ENCODE results near the gene NUCKS1.
"Not testable (repeated sequence)": the region's sequence is repeated elsewhere in the genome, so short reads cannot be mapped to it uniquely, and the experiment has no call there.

The NUCKS1 gene

DNA sequence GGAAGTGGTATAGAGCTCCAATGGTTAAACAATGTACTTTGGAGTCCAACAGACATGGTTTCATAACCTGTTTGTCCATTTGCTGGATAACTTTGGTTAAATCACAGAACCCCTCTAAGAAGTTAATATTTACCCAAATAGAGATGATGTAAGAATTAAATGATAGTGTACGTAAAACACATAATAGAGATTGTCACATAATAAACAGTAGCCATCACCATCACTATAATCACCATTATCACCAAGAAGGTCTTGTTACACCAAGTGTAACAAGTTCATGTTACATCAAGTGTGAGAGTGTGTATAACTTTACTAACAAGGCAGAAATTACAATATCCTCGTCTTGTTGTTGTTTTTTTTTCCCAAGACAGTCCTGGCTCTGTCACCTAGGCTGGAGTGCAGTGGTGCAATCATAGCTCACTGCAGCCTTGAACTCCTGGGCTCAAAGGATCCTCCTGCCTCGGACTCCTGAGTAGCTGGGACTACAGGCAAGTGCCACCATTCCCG lies 23.3 kb downstream of the NUCKS1 start:
- no peak for DNase-seq

DNA sequence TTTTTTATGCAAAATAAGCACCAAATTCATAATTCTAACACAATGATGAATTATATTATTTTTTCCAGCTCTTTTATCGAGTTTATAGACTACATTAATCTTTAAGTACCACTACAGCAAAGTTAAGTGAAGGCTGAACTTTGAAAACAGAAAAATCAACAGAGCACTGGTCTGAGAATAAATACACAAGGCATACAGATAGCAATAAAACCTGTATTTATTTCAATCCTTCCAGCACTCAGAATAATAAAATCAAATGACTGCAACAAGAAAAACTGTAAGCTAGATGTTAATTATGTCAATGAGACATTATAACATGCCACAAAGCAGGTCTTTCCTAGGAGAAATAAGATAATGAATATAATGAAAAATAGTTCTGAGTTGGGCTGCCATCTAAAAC lies 24.5 kb downstream of the NUCKS1 start:
- no peak for DNase-seq

DNA sequence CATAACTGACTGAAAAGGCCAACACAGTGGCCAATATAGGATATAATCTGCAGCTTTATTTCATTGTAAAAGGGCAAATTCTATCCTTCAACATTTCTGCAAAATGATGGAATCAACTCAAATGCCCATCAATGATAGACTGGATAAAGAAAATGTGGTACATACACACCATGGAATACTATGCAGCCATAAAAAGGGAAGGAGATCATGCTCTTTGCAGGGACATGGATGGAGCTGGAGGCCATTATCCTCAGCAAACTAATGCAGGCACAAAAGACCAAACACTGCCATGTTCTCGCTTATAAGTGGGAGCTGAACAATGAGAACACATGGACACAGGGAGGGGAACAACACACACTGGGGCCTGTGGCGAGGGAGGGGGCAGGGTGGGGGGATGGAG lies 29.2 kb downstream of the NUCKS1 start:
- DNase-seq = not testable (repeated sequence)

DNA sequence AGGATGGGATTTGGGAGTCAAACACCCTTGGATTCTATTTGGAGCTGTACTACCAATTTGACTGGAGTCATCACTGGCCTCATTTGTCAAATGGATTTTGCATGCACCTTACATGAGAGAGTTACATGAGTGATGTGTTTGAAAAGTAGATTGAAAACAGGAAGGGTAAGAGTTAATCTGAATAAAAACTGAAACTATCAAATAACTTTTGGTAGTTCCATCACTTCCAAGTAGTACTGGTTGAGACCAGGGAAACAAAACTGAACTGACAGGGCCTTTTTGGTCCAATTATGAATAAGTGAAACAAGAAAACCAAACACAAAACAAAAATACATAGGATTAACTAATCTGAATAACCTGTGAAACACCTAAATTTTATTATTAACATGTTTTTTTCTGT lies 30.2 kb downstream of the NUCKS1 start:
- no peak for DNase-seq

DNA sequence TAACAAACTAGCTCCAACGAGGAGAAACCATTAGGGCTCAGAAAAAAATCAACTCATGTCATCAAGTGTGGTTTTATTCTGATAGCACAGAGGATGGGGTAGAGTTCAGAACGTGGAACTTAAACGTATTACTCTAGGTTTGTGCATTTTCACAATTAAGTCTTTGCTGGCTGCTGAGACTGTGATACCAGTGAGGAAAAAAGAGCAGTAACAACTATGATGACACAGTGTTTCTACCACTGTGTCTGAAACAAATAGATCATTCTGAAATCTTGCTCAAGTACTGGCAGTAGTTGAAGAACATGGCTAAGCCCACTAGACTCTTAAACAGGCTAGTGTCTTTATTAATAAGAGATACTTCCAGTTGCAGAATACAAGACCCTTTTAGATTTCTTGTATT lies 31.0 kb downstream of the NUCKS1 start:
- DNase-seq = no peak

DNA sequence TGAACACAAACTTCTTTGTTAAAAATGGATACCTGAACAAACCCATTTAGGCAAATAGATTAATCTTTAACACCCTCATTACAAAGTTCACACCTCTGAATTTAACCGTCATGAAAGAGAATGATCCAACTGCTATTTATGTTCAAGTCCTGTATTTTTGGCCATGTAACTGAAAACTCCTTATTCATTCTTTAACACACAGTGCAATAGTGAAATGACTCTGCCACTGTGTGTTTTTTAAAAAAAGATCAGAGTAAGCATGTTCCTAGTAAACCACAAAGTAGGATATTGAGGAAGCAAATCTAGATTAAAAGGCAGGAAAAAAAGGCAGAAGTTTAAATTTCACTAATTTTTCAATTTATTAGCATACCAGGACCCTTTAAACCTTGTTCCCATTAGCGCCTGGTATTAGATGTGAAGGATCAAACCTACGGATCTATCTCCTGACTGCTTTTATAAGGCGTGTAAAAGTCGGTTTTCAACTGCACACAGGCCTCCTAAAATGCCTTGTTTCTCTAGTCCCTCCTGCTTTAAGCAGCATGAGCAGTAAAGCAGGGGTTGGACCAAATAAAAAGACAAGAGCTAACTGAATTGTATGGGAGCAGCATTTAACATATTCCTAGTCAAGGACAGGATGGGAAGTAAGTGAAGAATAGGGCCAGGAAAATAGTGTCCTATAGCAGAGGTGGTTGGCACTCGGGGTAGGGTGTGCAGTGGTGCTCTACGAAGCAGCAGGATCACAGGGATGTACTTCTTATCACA lies 33.4 kb downstream of the NUCKS1 start:
- DNase-seq = no peak

DNA sequence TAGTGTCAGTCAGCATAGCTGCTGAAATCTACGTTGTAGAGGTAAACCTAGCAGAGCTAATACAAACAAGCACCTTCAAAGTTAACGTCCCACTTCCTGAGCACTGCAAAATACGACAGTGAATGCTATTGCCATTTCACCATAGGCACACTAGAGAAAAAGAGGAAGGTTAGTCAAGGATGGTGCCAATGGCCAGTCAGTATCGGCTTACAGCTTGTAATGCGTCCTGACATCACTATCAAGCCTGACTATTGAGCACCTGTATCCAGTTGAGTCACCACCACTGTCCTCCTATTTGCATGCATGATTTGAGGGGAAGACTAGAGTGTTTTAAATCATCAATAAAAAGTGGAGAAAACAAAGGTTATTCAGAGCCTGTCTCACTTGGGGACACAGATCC lies 34.4 kb downstream of the NUCKS1 start:
- no peak for DNase-seq

DNA sequence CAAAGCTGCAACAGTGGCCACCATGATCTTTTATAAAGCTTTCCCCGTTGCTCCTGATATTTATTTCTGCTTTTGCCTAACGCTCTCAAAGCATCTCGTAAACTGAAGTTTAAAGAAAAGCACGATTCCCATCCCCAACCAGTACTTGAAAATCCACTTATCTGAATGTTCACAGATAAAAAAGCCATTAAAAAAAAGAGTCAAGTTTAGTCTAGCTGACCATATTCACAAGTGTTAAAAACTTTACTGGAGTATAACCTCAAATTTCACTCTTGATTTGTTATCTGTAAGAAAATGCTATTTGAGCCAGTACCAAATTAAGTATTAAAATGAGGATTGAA lies 35.1 kb downstream of the NUCKS1 start:
- DNase-seq = no peak

DNA sequence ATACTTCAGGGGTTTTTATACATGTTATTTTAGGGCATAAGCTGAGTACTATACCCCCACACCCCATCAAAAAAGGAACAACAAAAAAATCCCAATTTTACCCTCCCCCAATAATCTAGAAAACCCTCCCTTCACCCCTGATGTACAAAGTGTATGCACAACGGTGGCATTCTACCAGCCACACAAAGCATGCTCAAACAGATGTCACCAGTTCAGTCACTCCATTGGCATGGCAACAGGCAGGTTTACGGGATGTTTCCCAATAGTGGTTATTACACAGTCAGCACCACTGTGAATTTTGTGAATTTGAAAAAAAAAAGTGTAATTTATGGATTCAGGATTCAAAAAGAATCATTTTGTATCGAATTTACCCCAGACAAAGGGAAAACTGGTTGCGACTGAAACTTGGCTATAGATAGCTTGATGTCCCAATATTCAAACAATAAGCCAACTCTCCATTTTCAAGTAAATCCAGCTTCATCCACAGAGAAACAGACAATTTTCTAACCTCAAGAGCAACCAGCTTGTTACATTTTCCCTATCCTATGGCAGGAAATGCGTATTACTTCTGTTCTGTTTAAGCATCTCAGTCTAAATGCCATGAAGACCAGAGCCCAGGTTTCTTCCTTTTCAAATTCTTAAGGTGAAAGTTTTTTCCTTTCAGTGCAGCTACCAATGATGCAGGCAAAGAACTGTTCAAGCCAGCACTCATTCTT lies 35.6 kb downstream of the NUCKS1 start:
- no peak for DNase-seq

DNA sequence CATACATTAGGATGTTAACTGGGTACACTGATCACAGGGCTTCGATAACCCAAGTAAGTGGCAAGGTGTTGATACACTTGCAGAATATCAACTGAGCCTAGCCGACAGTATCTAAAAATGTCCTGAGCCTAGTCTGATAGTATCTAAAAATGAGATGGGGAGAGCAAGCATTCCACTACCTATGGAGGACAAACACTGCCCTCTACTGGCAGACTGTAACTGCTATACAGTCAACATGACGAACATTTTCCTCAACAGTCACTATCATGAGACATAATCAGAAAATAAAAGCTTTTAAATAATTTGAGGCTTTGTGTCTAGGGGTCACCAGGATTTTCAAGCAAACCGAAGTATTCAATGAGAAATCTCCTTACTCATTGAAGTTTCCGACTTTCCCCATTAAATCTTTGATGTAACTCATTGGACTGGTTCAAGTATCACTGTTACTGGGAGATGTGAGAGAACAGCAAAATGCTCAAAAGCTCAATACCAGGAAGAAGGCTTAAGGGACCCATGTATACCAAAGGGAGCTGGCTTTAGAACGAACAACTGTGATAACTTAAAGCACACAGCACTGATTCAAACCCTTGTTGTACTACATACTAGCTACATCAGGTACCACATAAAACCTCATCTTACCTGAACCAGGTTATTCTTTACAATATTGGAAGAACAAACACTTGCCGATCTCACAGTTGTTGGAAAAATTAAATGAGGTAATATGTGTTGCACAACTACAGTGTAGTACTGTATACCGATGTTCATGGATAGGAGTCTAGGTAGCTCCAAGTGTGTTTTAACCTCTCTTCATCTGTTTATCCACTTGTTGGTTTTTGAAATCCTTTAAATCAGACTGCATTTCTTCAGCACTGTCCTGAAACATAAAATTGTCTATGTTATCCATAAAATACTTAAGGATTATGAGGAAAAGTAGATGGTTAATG lies 38.6 kb downstream of the NUCKS1 start:
- peak; percentile 5 for DNase-seq

DNA sequence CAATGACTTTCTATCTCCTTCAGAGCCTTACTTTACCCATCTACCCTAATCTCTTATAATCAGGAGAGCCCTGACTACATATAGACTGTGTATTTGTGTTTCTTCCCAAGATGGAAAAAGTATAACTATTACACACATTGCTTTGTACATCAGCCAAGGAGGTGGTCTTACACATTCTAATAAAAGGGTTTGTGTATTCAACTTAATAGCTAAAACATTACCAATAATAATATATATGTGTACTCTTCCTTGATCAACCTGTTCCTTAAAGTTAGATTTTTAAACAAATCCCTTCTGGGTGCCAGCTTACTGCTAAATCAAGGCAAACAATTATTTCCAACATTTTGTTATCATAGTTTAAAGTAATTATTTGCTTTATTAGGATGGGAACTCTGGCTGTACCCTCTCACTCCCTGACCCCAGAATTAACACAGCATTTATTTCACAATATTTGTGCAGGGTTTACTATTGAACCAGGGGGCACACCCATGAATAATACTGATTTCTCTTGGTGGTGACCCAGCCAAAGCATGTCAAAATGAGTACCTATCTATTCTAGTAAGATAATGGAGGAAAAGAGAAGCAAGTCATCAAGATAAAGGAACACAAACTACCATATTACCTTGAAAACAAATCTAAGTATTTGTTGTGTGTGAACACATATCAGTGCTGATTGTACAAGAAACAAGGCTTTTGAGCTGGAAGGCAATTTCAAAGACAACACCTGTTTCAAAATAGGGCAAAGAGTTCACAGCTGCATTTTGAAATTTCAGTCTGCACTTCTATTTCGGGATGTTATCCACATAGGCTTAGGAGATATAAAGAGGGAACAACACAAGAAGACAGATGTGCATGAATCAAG lies 39.5 kb downstream of the NUCKS1 start:
- DNase-seq = no peak

DNA sequence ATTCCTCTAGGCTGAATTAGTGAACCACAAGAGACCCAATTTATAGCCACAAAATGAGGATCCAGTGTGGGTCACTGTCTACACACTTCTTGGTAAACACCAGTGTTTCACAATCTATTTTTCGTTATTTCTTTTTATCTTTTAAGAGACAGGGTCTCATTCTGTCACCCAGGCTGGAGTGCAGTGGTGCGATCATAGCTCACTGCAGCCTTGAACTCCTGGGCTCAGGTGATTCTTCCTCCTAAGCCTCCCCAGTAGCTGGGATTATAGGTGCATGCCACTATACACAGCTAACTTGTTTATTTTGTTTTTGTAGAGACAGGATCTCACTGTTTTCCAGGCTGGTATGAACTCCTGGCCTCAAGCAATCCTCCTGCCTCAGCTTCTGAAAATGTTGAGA lies 40.3 kb downstream of the NUCKS1 start:
- DNase-seq = no peak

DNA sequence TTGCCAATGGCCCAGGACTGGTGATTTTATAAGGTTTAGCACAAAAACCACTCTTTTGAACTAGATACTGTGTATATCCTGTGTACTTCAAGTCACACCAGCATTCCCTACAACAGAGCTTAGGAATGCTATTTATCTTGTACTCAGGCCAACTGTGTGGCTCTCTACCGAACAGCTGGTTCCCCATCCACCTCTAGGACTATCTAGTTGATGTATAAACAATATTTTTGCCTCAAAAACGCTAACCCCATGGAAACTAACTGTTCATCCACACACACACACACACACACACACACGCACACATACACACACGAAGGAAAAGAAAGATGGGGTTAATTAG lies 41.0 kb downstream of the NUCKS1 start:
- no peak for DNase-seq

DNA sequence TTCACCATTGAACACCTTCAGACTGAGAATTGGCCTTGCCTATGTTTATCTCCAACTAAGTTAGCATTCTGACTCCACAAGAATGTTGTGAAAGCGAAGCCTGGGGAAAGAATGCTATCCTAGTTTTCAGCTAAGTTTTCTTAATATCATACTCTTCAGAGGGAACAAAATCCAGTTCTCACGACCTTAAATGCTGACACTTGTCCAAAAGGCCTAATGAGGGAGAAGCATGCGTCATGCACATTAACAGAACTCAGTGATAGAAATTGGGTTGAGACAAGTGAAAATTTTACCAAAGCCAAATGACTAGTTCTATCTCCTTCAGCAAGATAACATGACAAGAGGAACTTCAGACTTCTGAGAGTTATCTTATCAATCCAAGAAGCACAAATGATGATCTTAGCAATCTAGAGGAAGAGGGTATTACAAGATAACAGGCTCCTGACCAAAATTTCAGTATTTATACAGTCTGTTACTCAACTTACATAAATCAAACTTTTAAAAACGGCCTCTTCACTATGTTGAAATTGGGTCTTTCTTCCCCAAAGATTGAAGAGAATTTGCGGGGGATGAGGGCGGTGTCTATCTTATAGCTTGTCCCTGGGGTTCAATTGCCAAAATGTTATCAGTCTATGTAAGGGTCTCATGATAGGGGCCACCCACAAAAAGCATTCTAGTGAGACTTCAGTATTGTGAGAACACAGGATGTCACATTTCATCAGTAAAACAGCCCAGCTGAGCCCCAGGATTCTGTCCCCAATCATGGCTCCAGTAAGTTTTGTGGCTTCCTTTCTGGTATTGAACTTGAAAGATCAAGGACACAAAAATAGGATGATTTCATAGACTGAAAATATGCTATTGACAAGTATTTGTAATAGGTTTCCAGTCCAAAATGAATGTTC lies 43.1 kb downstream of the NUCKS1 start:
- no peak for DNase-seq

DNA sequence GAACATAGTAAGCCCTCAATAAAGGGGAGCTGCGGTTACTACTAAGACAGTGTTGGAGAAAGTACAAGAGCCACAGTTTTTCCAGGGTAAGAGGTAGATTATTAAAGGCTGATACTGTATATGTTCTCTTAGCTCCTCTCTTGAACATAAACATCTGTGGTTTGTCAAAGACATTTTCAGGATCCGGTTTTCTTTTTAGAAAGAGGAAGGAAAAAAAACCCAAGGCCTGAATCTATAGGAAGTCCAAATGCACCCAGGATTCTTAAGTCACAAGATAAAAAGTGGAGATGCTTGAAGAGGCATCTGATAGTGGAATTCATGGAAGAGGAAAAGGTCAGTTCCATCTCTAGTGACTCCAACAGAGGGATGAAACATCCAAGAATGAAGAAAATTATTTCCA lies 45.1 kb downstream of the NUCKS1 start:
- no peak for DNase-seq

DNA sequence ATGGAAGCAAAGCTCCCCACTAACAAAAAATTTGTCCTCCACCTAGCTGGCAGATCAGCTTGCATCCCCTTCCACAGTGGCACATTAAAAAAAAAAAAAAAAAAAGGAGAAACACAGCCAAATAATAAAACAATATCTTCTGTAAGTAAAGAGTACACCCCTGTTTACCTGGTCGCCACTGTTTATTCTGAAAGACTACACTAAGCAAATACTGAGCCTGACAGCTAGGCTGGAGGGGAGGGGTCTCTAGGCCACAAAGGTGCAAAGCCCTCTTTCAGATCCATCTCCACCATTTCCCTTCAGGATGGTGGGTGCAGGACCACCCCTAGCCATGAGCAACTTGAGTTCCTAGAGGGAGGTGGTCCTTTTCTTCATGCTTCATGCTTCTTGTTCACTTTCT lies 46.9 kb downstream of the NUCKS1 start:
- DNase-seq = peak; percentile 57

DNA sequence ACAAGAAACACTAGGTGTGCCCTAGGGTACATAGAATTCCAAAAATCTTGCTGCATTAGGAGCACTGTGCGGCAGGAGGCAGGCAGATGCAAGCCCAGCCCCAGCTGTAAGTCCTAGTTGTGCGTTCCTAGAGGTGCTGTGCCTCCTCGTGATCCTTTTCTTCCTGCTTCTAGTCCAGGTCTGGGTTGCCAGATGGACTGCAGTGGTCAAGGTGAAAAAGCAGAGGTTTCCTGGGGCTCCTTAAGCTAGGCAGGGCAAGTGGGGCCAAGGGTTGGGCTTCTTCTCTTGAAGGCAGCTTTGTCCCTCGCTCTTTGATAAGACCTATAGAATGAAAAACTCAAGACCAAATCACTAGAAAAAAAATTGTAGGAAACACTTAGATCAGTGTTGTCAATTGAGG lies 48.1 kb downstream of the NUCKS1 start:
- DNase-seq = no peak

DNA sequence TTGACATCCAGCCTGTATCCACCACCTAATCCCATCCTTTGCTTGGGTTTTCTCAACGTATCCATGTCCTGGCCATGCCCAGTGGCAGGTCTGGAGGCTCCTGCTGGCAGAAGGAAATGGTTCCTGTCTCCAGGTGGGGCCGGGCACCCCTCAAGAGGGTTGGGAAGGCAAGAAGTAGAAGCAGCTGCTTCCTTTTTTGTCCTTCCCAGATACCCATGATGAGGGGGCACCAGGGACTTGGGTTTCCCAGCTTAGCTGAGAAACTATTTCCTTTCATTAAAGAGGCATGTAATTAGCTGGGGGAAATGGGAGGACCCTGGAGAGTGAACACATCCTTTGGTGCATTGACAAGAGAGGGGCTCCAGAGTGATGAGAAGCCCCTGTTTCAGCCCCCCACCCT lies 48.6 kb downstream of the NUCKS1 start:
- DNase-seq = no peak

DNA sequence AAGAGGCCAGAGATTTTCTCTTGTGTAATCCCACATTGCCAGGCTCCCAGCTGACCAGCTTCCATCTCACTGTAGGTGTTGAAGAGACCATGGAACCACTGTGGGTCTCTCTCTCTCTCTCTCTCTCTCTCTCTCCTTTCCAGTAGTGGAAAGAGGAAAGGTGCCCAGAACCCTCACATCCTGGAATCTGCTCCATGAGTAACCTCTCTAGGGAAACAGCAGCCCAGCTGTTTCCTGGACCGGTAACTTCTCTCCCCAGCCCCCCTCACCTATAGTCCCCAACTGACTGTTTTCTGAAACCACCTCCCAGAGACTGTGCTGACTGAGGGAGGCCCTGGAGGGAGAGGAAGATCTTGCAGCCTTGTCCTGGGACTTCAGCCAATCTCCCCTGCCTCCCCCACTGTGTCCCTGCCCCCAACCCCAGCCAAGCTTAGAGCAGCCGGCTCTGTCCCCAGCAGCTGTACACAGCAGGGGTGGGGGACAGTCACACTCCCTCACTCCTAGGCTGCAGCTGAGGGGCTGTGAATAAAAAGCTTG lies 49.0 kb downstream of the NUCKS1 start:
- DNase-seq = no peak

DNA sequence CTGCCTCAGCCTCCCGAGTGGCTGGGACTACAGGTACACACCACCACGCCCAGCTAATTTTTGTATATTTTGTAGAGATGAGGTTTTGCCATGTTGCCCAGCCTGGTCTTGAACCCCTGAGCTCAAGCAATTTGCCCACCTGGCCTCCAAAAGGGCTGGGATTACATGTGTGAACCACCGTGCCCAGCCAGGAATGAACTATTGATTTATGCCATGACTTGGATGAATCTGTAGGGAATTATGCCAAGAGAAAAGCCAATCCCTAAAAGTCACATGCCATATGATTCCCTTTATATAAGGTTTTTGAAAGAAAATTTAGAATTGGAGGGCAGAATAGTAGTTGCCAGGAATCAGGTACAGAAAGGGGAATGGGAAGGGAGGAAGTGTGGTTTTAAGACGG lies 50.6 kb downstream of the NUCKS1 start:
- no peak for DNase-seq

DNA sequence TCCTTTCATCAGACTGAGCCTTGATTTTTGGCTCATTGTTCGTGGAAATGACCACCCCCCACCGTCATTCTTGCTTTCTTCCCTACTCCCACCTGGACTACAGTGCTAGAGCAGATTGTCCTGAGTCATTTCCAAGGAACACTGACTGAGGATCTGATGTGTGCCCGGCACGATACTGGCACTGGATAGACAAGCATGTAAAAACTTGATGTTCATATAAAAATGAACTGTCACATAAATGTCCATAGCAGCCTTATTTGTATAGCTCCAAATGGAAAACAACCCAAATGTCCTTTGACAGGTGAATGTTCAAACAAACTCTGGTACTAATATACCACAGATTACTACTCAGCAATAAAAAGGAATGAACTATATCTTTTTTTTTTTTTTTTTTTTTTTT lies 51.1 kb downstream of the NUCKS1 start:
- no peak for DNase-seq

Data from NCI-H526 treated with DMSO at 0.1 percent for 48 hours (cell line).